Lung (tissue), 12 donors: Measurements from ENCODE around the gene EDARADD. TPM values are rescaled to one million over a fixed set of nuclear protein-coding genes. Genes with fewer than 3 reads are reported as not detected.

Source experiments
- ATAC-seq: fragments of 200-7000 bp; cut with Tn5 transposase; one replicate; pipeline ENCODE4 v1.9.1; 2020; ENCODE audit warnings: moderate number of reproducible peaks; ENCODE audit not compliant: insufficient read depth, low FRiP score
- DNase-seq, 3 donors: peaks; one replicate each; pipeline ENCODE4 v3.0.0-alpha.2; 2013 to 2017
- H3K27ac ChIP-seq, 2 donors: one replicate each; pipeline ENCODE4 v1.5.1; 2013; ENCODE audit warnings: mild to moderate bottlenecking in 2 of 2, moderate library complexity in 2 of 2, control low read depth in 1 of 2, inconsistent platforms in 1 of 2, low read depth in 1 of 2, low read length in 1 of 2
- H3K27me3 ChIP-seq, 3 donors: one replicate each; pipeline ENCODE4 v1.5.1; 2013; ENCODE audit warnings: low read length in 2 of 3; ENCODE audit not compliant: control insufficient read depth in 3 of 3, insufficient read depth in 3 of 3
- H3K36me3 ChIP-seq, 4 donors: one replicate each; pipeline ENCODE4 v1.5.1; 2013; ENCODE audit warnings: low read length in 4 of 4, mild to moderate bottlenecking in 1 of 4, moderate library complexity in 1 of 4; ENCODE audit not compliant: control insufficient read depth in 4 of 4, insufficient read depth in 4 of 4
- H3K4me1 ChIP-seq, 5 donors: one replicate each; pipeline ENCODE4 v1.5.1; 2013; ENCODE audit warnings: low read length in 5 of 5, mild to moderate bottlenecking in 2 of 5, moderate library complexity in 1 of 5; ENCODE audit not compliant: control insufficient read depth in 5 of 5, insufficient read depth in 5 of 5
- H3K4me3 ChIP-seq: one replicate; pipeline ENCODE4 v1.5.1; 2013; ENCODE audit warnings: mild to moderate bottlenecking, control low read depth, moderate library complexity
- H3K9ac ChIP-seq, 2 donors: one replicate each; pipeline ENCODE4 v1.5.1; 2013; ENCODE audit warnings: low read length in 2 of 2, control low read depth in 1 of 2; ENCODE audit not compliant: insufficient read depth in 1 of 2
- H3K9me3 ChIP-seq, 4 donors: one replicate each; pipeline ENCODE4 v1.5.1; 2013; ENCODE audit warnings: low read length in 3 of 4, mild to moderate bottlenecking in 1 of 4, moderate library complexity in 1 of 4; ENCODE audit not compliant: control insufficient read depth in 4 of 4, insufficient read depth in 3 of 4
- WGBS, 2 donors: extraction: QIAGEN DNeasy Blood & Tissue Kit; methylation state at CpG; one replicate each; pipeline ENCODE4 v1.1.7; 2013; 5-methylcytosine and 5-hydroxymethylcytosine counted together
- polyA plus RNA-seq, 2 donors: library from polyadenylated mRNA; stranded (reverse); fragments of 200-250 nt; gene quantifications; one replicate each; pipeline ENCODE4 v1.2.1, GENCODE V29; 2013
- total RNA-seq, 2 donors: library from RNA; depleted of rRNA in 1 of 2; stranded (reverse); fragments of >200 nt in 1 of 2; gene quantifications; one replicate each; pipeline ENCODE4 v1.2.1, GENCODE V29; 2014 to 2021
- TF ChIP-seq, protein P1 (sequence below): IDR thresholded peaks from 2 replicates; pipeline ENCODE4 v1.5.1; 2012; ENCODE audit warnings: mild to moderate bottlenecking; ENCODE audit errors: control extremely low read depth, extremely low read depth
- donor health status: control.
- donor health status: control.
- donor health status: Bipolar disorder and iron deficiency.
- donor health status: healthy.
- donor health status: DM: yes; HTN: yes; CAD: no.

EDARADD gene
- total and polyA plus RNA-seq, 4 donors: 0.37 to 2.3 (median 1.1) TPM

DNA sequence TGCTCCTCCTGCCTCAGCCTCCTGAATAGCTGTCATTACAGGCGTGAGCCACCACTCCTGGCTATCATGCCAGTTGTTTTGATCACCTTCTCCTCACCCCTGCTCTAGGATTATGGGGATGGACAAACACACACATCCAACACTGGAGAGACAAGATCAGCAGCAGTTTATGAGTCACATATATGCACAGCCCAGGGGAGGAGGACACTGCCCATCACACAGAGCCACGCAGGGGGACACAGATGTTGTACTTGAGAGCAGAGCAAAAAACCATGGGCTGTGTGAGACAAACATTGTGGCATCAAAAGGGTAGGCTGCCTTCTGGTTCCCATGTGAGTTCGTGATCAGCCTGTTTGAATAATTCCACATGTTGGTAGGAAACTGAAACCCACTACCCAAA is 32.1 kb downstream of the EDARADD start:
- no peak for ATAC-seq
- peaks cover 0 to 2% (median 0%) of the 10 kb centered on the region in 4 donors for H3K9me3 ChIP-seq
- no peak for DNase-seq

DNA sequence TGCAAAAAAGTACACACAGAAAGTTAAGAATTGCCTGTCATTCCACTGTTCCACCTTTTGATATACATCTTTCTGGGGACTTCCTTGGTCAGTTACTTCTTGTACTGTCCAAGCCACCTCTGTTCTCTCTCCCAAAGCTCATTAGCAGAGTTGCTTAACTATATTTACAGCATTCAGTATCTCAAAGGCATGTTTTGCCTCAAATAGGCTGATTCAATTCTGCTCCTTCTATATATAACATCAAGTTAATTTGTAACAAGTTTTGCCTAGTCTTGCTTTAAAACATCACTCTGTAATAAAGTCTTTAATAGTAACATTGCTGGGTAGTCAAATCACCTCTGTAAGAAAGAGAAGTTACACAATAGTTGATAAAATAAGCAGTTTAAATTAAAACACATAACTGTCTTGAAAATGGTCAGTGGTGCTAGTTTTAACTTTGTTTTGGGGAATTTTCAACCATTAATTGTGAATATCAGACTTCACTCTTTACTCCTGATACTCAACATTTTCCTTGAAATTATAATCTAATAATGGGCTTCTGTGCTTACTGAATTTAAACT is 35.7 kb downstream of the EDARADD start:
- TF ChIP-seq, protein P1, sequence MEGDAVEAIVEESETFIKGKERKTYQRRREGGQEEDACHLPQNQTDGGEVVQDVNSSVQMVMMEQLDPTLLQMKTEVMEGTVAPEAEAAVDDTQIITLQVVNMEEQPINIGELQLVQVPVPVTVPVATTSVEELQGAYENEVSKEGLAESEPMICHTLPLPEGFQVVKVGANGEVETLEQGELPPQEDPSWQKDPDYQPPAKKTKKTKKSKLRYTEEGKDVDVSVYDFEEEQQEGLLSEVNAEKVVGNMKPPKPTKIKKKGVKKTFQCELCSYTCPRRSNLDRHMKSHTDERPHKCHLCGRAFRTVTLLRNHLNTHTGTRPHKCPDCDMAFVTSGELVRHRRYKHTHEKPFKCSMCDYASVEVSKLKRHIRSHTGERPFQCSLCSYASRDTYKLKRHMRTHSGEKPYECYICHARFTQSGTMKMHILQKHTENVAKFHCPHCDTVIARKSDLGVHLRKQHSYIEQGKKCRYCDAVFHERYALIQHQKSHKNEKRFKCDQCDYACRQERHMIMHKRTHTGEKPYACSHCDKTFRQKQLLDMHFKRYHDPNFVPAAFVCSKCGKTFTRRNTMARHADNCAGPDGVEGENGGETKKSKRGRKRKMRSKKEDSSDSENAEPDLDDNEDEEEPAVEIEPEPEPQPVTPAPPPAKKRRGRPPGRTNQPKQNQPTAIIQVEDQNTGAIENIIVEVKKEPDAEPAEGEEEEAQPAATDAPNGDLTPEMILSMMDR: no peak
- H3K4me1 ChIP-seq: no peaks in the 10 kb centered on the region
- no peak overlapping the region for H3K27ac ChIP-seq
- peaks cover 0 to 2% (median 0%) of the 10 kb centered on the region in 4 donors for H3K9me3 ChIP-seq
- H3K4me3 ChIP-seq: no peak overlapping the region
- no peak for DNase-seq
- H3K36me3 ChIP-seq: no peaks in the 10 kb centered on the region
- no peak overlapping the region for H3K9ac ChIP-seq
- no peak for ATAC-seq
- H3K27me3 ChIP-seq: no peaks in the 10 kb centered on the region

More for the DNA sequence above, 32.1 kb downstream of the EDARADD start:
- TF ChIP-seq, protein P1: no peak
- Histone ChIP-seq H3K27me3 (no peaks in the 10 kb centered on the region), H3K27ac (no peak overlapping the region), H3K36me3 (no peaks in the 10 kb centered on the region), H3K4me3 (no peak overlapping the region), H3K4me1 (no peaks in the 10 kb centered on the region), H3K9ac (no peak overlapping the region)
- 87 to 90% methylated on average over 3 of the region's 3 CpGs for WGBS, 2 donors

DNA sequence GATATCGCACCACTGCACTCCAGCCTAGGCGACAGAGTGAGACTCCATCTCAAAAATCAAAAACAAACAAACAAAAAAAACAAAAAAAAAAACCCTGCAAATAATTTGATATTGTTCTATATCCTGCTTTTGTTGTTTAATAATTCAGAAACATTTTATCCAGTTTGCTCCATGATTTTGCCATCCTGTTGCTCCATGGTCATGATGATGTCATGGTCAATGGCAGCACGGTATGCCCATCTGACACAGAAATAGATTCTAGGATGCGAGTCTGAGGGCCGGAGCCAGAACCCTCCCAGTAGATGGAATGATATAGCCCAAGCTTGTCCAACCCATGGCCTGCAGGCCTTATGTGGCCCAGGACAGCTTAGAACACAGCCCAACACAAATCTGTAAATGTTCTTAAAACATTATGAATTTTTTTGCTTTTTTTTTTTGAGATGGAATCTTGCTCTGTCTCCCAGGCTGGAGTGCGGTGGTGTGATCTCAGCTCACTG is 39.8 kb downstream of the EDARADD start:
- Histone ChIP-seq H3K27me3 (no peaks in the 10 kb centered on the region), H3K4me3 (no peak overlapping the region), H3K4me1 (no peaks in the 10 kb centered on the region), H3K9me3 (peaks cover 0 to 1% (median 0%) of the 10 kb centered on the region in 4 donors), H3K36me3 (no peaks in the 10 kb centered on the region), H3K27ac (no peak overlapping the region), H3K9ac (no peak overlapping the region)
- DNase-seq (no peak), ATAC-seq (no peak)
- TF ChIP-seq, protein P1: no peak
- 97% methylated on average over 6 of the region's 6 CpGs for WGBS, 2 donors

DNA sequence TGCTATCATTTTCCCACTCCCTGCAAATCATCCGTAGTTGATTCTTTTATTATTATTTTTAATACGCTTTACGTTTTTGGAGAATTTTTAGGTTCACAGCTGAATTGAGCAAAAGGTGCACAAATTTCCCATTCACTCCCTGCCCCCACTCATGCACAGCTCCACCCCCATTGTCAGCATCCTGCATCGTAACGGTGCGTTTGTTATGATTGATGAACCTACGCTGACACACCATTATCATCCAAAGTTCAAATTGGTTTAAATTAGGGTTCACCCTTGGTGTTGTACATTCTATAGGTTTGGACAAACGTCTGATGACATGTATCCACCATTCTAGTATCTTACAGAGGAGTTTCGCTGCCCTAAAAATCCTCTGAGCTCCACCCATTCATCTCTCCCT is 44.5 kb downstream of the EDARADD start:
- Histone ChIP-seq H3K36me3 (no peaks in the 10 kb centered on the region), H3K4me1 (no peaks in the 10 kb centered on the region), H3K9ac (no peak overlapping the region), H3K4me3 (no peak overlapping the region), H3K27me3 (no peaks in the 10 kb centered on the region), H3K9me3 (peaks cover 0 to 3% (median under 1%) of the 10 kb centered on the region in 4 donors), H3K27ac (no peak overlapping the region)
- no peak for ATAC-seq
- TF ChIP-seq, protein P1: no peak
- DNase-seq: no peak
- WGBS, 2 donors: 88% methylated on average over 9 of the region's 9 CpGs
